NCI-H460 (cell line): Measurements from ENCODE around the gene ARMH1. TPM values are rescaled to one million over a fixed set of nuclear protein-coding genes. Genes with fewer than 3 reads are reported as not detected.
"Not testable (repeated sequence)": the region's sequence is repeated elsewhere in the genome, so short reads cannot be mapped to it uniquely, and the experiment has no call there.

Source experiments
- DNase-seq: peaks from one replicate; pipeline ENCODE4 v3.0.0-alpha.2; 2016; ENCODE audit warnings: low read depth; ENCODE audit errors: extremely low read depth
- total RNA-seq: library from RNA; depleted of rRNA; stranded (reverse); fragments of >200 nt; shearing (Covaris generic); gene quantifications from 2 replicates; pipeline ENCODE4 v1.2.3, GENCODE V29; 2014

The ARMH1 gene
- total RNA-seq, 1 experiment from 2014 or later: 0.62 TPM

DNA sequence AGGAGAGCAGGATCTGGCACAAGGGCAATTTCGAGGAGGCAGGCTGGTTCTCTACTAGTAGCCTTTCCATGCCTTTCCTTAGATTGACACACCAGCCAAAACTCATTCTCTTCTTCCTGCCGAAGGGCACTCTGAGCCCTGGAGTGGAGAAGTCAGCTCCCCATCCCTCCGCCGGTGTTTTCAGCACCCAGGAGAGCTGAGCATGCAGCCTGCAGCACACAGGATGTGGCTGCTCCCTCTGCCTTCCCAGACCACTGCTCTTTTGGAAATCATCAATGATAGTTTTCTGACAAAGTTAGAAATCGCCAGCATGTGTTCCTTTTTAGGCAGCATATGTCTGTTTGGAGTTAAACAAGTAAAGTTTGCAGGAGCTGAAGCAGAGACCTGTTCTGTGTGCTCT lies 44.8 kb downstream of the ARMH1 start:
- no peak for DNase-seq

DNA sequence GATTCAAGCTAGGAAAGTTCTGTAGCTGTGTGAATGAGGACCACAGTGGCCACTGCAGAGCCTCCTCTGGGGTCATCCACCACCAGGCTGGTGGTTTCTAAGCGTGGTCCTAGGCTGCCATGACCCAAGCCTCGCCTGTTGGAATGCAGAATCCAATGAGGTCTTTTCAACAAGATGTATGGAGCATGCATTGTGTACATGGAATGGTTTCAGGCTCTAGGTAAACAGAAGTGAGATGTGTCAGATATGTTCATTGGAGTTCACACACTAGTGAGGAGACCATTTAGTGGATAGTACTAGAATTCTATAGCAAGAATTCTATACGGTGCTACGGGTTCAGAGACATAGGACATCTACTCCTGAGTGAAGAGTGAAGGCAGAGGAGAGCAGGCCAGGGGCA lies 45.8 kb downstream of the ARMH1 start:
- DNase-seq: no peak

DNA sequence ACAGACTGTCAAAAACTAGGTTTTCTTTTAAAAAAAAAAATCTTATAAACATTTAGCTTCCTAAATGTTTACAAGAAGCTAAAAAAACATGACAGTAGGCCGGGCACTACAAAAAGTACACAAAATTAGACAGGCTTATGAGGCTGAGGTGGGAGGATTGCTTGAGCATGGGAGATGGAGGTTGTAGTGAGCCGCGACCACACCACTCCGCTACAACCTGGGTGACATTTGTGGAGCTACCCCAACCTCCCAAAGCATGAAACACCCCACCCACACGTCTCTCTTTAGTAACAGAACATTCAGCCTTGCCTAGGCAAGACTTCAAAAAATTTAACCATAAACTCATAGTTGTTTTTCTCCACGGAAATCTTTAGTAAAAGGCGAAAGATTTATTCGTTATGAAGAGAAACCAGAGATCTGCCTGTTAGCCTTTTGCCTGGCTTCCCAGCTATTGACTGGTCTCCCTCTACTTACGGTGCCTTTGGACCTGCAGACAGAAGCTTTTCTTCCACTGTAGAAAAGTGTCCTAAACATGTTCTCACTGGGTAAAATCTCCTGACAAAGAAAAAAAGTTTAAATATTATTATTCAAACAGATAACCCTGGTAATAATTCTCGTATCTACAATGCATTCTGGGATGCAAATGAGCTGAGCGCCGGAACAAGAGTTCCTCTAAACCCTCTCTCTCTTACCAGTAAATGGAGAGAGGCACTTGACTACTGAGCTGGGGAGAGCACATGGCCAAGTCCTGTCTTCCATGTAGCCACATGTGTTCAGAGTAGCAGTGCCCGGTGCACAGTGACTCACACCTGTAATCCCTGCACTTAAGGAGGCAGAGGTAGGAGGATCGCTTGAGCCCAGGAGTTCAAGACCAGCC lies 47.2 kb downstream of the ARMH1 start:
- peak; percentile 96 for DNase-seq

DNA sequence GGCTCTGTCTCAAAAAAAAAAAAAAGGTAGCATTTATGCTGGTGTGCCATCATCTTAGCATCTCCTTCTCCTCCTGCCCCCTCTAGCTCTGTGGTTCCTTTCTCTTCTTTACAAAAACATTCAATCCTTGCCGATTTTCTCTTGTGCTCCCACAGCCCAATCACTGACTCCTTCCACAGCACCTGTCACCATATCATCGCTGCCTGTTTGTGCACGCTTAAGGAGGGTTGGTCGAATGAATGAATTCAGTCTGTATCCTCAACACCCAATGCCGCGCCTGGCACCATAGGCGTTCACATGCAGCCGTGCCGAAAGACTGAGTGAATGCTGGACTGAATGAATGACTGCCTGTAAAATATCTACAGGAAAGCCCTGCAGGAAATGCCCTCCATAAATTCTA lies 48.5 kb downstream of the ARMH1 start:
- no peak for DNase-seq

DNA sequence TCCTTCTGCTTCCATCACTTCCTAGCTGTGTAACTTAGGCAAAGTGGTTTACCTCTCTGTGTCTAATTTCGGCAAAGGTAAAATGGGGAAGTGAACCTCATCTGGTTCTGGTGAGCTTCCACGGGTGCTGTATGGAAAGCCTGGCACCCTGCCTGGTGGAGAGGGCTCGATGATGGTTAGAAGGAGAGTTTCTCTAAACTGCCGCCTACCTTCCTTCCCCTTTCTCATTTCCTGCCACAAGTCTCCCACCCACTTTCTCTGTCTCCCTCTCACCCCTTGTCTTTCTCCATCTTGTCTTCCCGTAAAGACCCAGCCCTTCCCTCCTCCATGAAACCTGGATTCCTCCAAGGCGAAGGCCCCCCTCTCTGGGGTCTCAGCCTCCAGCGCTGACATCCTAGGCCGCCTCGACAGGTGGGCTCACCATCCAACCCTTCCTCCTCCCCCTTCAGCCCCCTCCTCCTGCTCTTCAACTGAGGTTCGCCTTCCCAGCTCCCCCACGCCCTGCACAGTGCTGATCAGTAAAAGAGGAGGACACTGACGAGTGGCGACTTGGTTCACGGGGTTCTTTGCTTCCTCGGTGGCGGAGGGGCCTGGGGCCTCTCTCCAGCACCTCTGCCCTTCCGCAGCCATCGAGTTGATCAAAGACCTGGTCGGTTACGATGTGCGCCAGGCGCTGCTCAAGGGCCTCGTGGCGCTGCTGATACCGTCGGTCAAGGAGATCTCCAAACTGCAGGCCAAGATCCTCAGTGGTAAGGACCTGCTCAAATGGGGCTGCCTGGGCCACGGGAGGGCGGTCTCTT lies 49.2 kb downstream of the ARMH1 start:
- DNase-seq: no peak

- DNase-seq: no peak
Observed at GRCh38 chr1:44724296-44724954, 49.9 kb downstream of the ARMH1 start.

DNA sequence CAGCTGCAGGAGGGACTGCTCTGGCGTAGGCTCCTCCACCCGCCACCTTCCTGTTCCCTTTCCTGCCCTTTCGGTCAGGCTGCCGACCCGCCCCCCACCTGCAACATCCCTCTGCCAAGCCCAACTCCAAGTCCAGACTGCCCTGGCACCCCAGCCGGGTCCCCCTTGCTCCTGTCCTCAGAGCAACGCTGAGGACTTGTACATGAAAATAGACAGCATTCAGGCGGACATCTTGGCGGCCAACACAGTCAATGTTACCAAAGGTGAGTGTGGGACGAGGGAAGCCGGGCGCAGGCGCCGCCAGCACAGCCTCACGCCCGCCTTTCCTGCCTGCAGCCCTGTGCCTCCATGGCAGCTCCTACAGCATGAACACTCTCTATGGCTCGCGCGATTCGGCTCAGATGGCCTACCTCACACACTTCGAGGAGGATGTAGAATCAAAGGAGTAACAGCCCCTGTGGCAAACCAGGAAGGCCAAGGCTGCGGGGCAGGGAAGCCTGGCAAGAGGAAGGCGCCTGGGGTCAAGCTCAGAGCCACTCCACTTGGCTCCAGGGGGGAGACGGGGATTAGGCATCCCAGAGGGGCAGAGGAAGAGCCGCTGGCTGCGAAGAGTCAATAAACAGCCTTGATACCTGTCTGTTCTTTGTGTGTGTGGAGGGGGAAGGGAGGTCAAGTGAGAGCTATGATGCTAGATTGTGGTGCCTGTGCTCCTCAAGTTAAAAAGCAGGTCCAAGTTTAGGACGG lies 50.6 kb downstream of the ARMH1 start:
- DNase-seq: no peak

- DNase-seq: peak; percentile 94
Observed at GRCh38 chr1:44730741-44731512, 56.4 kb downstream of the ARMH1 start, which contains the start of gene RNU5D-1. Gene RNU5D-1 (minus strand): TSS chr1:44731170.

DNA sequence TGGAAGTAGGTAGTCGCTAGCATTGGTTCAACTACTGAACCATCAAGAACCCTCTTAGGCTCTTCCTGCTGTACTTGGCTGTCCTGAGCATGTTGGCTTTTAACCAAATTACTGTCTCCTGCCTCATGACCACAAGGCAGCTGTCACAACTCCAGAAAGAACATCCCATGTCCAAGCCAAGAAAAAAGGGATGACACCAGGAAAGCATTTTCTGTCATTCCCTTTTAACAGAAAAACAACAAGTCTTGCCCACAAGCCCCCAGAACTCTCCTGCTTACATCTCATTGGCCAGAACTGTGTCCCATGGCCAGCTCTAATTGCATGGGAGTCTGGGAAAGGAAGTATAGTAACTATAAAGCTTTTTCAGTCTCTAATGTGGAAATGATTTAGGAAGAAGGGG lies 58.9 kb downstream of the ARMH1 start:
- no peak for DNase-seq

DNA sequence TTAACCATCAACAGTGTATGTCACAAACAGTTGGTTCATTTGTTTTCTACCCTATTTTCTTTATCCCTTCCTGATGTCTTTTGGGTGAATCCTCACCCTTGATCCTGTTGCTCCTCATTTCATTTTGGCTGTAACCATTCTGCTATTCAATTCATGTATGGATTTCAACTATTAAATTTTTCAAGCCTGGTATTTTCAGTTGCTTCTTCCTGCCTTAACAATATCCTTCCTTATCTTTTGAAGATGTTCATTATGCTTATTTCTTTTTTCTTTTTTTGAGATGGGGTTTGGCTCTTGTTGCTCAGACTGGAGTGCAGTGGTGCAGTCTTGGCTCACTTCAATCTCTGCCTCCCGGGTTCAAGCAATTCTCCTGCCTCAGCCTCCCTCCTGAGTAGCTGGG lies 59.3 kb downstream of the ARMH1 start:
- DNase-seq: no peak

GRCh38 chr1:44735992-44736391 lies 61.5 kb downstream of the ARMH1 start:
- DNase-seq: no peak

- not testable (repeated sequence) for DNase-seq
Observed at GRCh38 chr1:44738953-44739306, 64.4 kb downstream of the ARMH1 start.

GRCh38 chr1:44739307-44740178 lies 65.0 kb downstream of the ARMH1 start, which contains the start of gene KIF2C:
Gene KIF2C (plus strand): TSS chr1:44739837. CDS start chr1:44739933, 96 bp downstream.
- peak; percentile 94 for DNase-seq

GRCh38 chr1:44740179-44740617 lies 65.7 kb downstream of the ARMH1 start:
- DNase-seq: no peak

DNA sequence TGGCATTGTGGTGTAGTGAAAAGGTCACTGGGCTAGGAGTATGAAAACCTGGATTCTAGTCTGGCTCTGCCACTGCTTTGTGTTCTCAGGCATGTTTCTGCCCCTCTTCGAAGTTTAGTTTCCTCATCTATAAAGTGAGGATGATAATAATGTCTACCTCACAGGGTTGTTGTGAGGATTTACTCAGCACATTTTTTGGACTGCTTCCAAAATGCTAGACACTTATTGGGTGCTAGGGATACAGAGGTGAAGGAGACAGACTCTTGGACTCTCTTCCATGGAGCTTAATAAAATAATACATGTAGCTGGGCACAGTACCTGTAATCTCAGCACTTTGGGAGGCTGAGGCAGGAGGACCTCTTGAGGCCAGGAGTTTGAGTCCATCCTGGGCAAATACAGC lies 68.7 kb downstream of the ARMH1 start:
- DNase-seq: no peak

DNA sequence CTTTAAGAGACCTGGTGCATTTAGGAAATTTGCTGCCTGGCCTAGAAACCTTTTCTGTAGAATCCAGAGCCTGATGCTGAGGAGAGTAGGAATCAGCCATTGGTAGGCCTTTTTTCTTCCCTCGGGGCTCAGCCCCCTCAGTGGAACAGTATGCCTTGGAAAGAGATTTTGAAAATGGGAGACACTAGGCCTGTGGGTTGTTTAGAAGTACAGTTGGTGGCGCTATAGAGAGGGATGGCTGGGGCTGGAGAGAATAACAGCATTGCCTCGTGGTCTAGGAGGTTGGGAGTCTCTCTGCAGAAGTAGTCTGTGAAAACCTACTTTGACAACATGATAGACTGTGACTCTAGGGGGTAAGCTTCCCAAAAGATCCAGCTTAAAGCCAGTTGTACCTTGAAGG lies 73.4 kb downstream of the ARMH1 start:
- DNase-seq: no peak

GRCh38 chr1:44757420-44757819 lies 82.9 kb downstream of the ARMH1 start:
- no peak for DNase-seq

DNA sequence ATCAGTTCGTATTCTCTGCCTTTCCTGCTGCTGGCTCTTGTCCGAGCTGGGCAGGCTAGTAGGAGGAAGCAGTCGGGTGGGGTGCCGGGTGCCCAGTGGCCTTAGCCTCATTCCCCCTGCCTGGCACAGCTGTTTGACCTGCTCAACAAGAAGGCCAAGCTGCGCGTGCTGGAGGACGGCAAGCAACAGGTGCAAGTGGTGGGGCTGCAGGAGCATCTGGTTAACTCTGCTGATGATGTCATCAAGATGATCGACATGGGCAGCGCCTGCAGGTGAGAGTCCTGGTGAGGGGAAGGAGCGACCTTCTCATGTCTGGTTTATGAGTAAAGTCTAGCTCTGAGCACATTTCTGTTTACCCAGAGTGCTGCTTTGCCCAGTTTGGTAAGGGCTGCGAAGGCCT lies 84.6 kb downstream of the ARMH1 start:
- DNase-seq: no peak

DNA sequence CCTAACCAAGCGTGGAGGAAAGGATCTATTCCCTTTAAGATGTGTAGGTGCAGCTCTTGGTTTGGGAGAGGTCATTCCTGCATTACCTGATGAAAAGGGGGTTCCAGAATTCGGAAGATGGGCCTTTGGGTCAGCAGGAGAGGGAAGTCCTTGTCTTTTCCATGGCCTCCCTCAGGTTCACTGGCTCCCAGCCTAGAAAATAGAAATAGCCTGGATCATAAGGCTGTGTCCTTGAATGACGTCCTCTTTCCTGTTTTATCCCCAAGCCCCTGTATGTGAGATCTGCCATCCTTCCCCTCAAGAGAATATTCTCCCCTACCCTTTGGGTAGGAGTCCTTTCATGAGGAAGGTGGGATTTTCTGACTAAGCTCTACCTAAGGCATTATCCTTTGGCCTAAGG lies 86.4 kb downstream of the ARMH1 start:
- DNase-seq: no peak
